Activated naive CD4-positive, alpha-beta T cell treated with anti-CD3 and anti-CD28 coated beads, Interleukin-2, amount 50 U/mL, for 72 hours (primary cell): ENCODE measurements around the gene MFSD6L. TPM values are rescaled to one million over a fixed set of nuclear protein-coding genes. Genes with fewer than 3 reads are reported as not detected.

Experiments used
- ATAC-seq, 2 donors: fragments of 150-1000 bp; cut with Tn5 transposase; 2 replicates each; pipeline ENCODE4 v1.10.0; 2021; ENCODE audit warnings: mild to moderate bottlenecking in 2 of 2, moderate library complexity in 2 of 2
- DNase-seq, 2 donors: peaks; one replicate each; pipeline ENCODE4 v3.0.0; 2021 to 2022; ENCODE audit warnings: low spot score in 2 of 2
- H3K27ac Mint-ChIP-seq, 2 donors: one replicate each; pipeline ENCODE4 v1.8.0; 2022; ENCODE audit warnings: mild to moderate bottlenecking in 2 of 2, mixed read lengths in 2 of 2
- H3K36me3 Mint-ChIP-seq, 2 donors: one replicate each; pipeline ENCODE4 v1.8.0; 2022; ENCODE audit warnings: mixed read lengths in 2 of 2
- H3K9me3 Mint-ChIP-seq, 2 donors: one replicate each; pipeline ENCODE4 v1.8.0; 2022; ENCODE audit warnings: mixed read lengths in 2 of 2
- total RNA-seq, 2 donors: library from RNA; stranded (reverse); gene quantifications; one replicate each; pipeline ENCODE4 v1.2.3, GENCODE V29; 2022

MFSD6L gene
- total RNA-seq, 2 donors from 2014 or later, result 0.16 to 0.62 TPM

GRCh38 chr17:8782176-8782575 lies 17.0 kb downstream of the MFSD6L start:
- no peaks in the 10 kb centered on the region for H3K9me3 Mint-ChIP-seq
- no peak for DNase-seq
- no peak for ATAC-seq
- no peaks in the 10 kb centered on the region for H3K36me3 Mint-ChIP-seq
- H3K27ac Mint-ChIP-seq, result no peak overlapping the region

- DNase-seq (no peak), ATAC-seq (no peak)
- Mint-ChIP-seq H3K27ac (no peak overlapping the region), H3K9me3 (no peaks in the 10 kb centered on the region), H3K36me3 (no peaks in the 10 kb centered on the region)
Measured at GRCh38 chr17:8781776-8782175, 17.4 kb downstream of the MFSD6L start.

- Mint-ChIP-seq H3K27ac (no peak overlapping the region), H3K9me3 (peaks cover 0 to 5% of the 10 kb centered on the region in 2 donors), H3K36me3 (peaks cover 6 to 7% of the 10 kb centered on the region in 2 donors)
- no peak for DNase-seq
- ATAC-seq, result no peak
Measured at GRCh38 chr17:8776881-8777280, 22.3 kb downstream of the MFSD6L start.

- no peak overlapping the region for H3K27ac Mint-ChIP-seq
- peaks cover 0 to 5% of the 10 kb centered on the region in 2 donors for H3K9me3 Mint-ChIP-seq
- no peak for DNase-seq
- no peak for ATAC-seq
- H3K36me3 Mint-ChIP-seq, result peaks cover 6 to 7% of the 10 kb centered on the region in 2 donors
Measured at GRCh38 chr17:8776248-8776647, 22.9 kb downstream of the MFSD6L start.

GRCh38 chr17:8766731-8767130 lies 32.4 kb downstream of the MFSD6L start:
- no peak overlapping the region for H3K27ac Mint-ChIP-seq
- DNase-seq (no peak), ATAC-seq (no peak)
- no peaks in the 10 kb centered on the region for H3K36me3 Mint-ChIP-seq
- peaks cover 0 to 7% of the 10 kb centered on the region in 2 donors for H3K9me3 Mint-ChIP-seq

GRCh38 chr17:8762012-8762411 lies 37.2 kb downstream of the MFSD6L start:
- Mint-ChIP-seq H3K36me3 (no peaks in the 10 kb centered on the region), H3K9me3 (peaks cover 0 to 8% of the 10 kb centered on the region in 2 donors), H3K27ac (no peak overlapping the region)
- no peak for ATAC-seq
- no peak for DNase-seq

- DNase-seq (no peak), ATAC-seq (no peak)
- H3K9me3 Mint-ChIP-seq, result peaks cover 0 to 8% of the 10 kb centered on the region in 2 donors
- H3K36me3 Mint-ChIP-seq, result no peaks in the 10 kb centered on the region
- peak within 1 kb of the TSS in 1 of 2 donors; percentile 1 for H3K27ac Mint-ChIP-seq
Measured at GRCh38 chr17:8758137-8758596, 41.0 kb downstream of the MFSD6L start, which contains the start of gene SPDYE4. SPDYE4 (minus strand) TSS chr17:8758546; CDS start chr17:8758382, 164 bp downstream.

GRCh38 chr17:8757189-8757588 lies 42.0 kb downstream of the MFSD6L start:
- Mint-ChIP-seq H3K9me3 (peaks cover 0 to 6% of the 10 kb centered on the region in 2 donors), H3K36me3 (no peaks in the 10 kb centered on the region), H3K27ac (no peak overlapping the region)
- ATAC-seq, result no peak
- no peak for DNase-seq

GRCh38 chr17:8755590-8756255 lies 43.4 kb downstream of the MFSD6L start:
- DNase-seq (no peak), ATAC-seq (no peak)
- H3K9me3 Mint-ChIP-seq, result no peaks in the 10 kb centered on the region
- H3K36me3 Mint-ChIP-seq, result no peaks in the 10 kb centered on the region
- H3K27ac Mint-ChIP-seq, result peak overlapping the region in 1 of 2 donors; percentile 80

GRCh38 chr17:8754890-8755289 lies 44.3 kb downstream of the MFSD6L start:
- DNase-seq, result no peak
- H3K36me3 Mint-ChIP-seq, result no peaks in the 10 kb centered on the region
- no peak overlapping the region for H3K27ac Mint-ChIP-seq
- no peaks in the 10 kb centered on the region for H3K9me3 Mint-ChIP-seq
- no peak for ATAC-seq

GRCh38 chr17:8753976-8754440 lies 45.2 kb downstream of the MFSD6L start:
- no peak for DNase-seq
- H3K9me3 Mint-ChIP-seq, result no peaks in the 10 kb centered on the region
- H3K27ac Mint-ChIP-seq, result no peak overlapping the region
- H3K36me3 Mint-ChIP-seq, result no peaks in the 10 kb centered on the region
- no peak for ATAC-seq

- ATAC-seq, result no peak
- no peak overlapping the region for H3K27ac Mint-ChIP-seq
- no peaks in the 10 kb centered on the region for H3K36me3 Mint-ChIP-seq
- no peaks in the 10 kb centered on the region for H3K9me3 Mint-ChIP-seq
- no peak for DNase-seq
Measured at GRCh38 chr17:8753136-8753975, 45.8 kb downstream of the MFSD6L start.

GRCh38 chr17:8749616-8750015 lies 49.5 kb downstream of the MFSD6L start:
- no peak for ATAC-seq
- DNase-seq, result no peak
- Mint-ChIP-seq H3K27ac (peak overlapping the region in 1 of 2 donors; percentile 55), H3K36me3 (no peaks in the 10 kb centered on the region), H3K9me3 (no peaks in the 10 kb centered on the region)

GRCh38 chr17:8747742-8748141 lies 51.4 kb downstream of the MFSD6L start:
- Mint-ChIP-seq H3K9me3 (no peaks in the 10 kb centered on the region), H3K36me3 (no peaks in the 10 kb centered on the region), H3K27ac (no peak overlapping the region)
- ATAC-seq (no peak), DNase-seq (no peak)
